Sigmoid colon (tissue), 4 donors: ENCODE results near the gene GSTP1.

Experiments used
- EP300 ChIP-seq, 4 donors: sonication (generic); formaldehyde crosslinking; IDR thresholded peaks; one replicate each; pipeline ENCODE4 v1.6.1; 2017; ENCODE audit warnings: antibody characterized with exemption in 4 of 4
- POLR2A ChIP-seq, 2 donors: fragments of 450-650 bp; IDR thresholded peaks; one replicate each; pipeline ENCODE4 v1.6.1; 2016; ENCODE audit warnings: antibody characterized with exemption in 2 of 2, mild to moderate bottlenecking in 2 of 2, moderate library complexity in 2 of 2
- POLR2AphosphoS5 ChIP-seq, 4 donors: sonication (generic); formaldehyde crosslinking; IDR thresholded peaks; one replicate each; pipeline ENCODE4 v1.6.1; 2017; ENCODE audit warnings: antibody characterized with exemption in 4 of 4
- TF ChIP-seq, protein P1 (sequence below), 4 experiments: fragments of 450-650 bp in 3 of 4; fragments of 200-600 bp in 1 of 4; IDR thresholded peaks; one replicate each; pipeline ENCODE4 v1.5.1; 2016 to 2019; ENCODE audit warnings: antibody characterized with exemption in 4 of 4, mild to moderate bottlenecking in 3 of 4, moderate library complexity in 2 of 4

DNA sequence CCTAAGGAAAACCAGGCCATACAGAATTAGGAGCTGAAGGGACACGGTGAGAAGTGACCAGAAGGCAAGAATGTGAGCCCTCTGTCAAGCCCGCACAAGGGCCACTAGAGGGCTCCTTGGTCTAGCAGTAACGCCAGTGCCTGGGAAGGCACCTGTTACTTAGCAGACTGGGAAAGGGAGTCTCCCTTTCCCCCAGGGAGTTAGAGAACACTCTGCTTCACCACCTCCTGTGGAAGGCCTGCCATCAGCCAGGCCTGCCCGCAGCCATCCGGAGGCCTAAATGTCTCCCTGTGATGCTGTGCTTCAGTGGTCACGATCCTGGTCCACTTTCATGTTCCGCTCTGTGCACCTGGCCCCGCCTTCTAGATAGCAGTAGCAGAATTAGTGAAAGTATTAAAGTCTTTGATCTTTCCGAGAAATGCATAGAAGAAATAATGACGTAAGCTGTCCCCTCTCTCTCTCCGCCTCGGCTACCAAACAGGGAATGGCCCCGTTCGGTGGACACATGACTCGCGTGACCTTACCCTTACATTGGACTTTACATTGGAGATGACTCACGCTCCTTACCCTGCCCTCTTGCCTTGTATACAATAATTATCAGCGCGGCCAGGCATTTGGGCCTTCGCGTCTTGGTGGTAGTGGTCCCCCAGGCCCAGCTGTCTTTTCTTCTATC, 10.7 kb upstream of the GSTP1 start:
- TF ChIP-seq POLR2AphosphoS5 (IDR thresholded peaks at IDR 0.05) (no peak), POLR2A (IDR thresholded peaks at IDR 0.05) (no peak), EP300 (IDR thresholded peaks at IDR 0.05) (no peak)
- TF ChIP-seq, protein P1, sequence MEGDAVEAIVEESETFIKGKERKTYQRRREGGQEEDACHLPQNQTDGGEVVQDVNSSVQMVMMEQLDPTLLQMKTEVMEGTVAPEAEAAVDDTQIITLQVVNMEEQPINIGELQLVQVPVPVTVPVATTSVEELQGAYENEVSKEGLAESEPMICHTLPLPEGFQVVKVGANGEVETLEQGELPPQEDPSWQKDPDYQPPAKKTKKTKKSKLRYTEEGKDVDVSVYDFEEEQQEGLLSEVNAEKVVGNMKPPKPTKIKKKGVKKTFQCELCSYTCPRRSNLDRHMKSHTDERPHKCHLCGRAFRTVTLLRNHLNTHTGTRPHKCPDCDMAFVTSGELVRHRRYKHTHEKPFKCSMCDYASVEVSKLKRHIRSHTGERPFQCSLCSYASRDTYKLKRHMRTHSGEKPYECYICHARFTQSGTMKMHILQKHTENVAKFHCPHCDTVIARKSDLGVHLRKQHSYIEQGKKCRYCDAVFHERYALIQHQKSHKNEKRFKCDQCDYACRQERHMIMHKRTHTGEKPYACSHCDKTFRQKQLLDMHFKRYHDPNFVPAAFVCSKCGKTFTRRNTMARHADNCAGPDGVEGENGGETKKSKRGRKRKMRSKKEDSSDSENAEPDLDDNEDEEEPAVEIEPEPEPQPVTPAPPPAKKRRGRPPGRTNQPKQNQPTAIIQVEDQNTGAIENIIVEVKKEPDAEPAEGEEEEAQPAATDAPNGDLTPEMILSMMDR (IDR thresholded peaks at IDR 0.05) = peak; percentile 52 to 71 (median 55)
